ENCODE measurements around the gene OR2AT4.

GRCh38 chr11:75068559-75068958 is 28.1 kb downstream of the OR2AT4 start:
- TF ChIP-seq CTCF (conservative IDR thresholded peaks at IDR 0.05; ENCODE audit: low read length) (no peak), EZH2phosphoT487 (IDR thresholded peaks at IDR 0.05; ENCODE audit: borderline replicate concordance) (no peak)

Data from Loucy (cell line).